Mucosa of descending colon (tissue), 3 donors: ENCODE results near the gene MAST4. TPM values are rescaled to one million over a fixed set of nuclear protein-coding genes. Genes with fewer than 3 reads are reported as not detected.

ENCODE experiments used
- ATAC-seq: fragments of 200-7000 bp; cut with Tn5 transposase; one replicate; pipeline ENCODE4 v1.9.1; 2020; ENCODE audit warnings: mild to moderate bottlenecking, moderate library complexity
- DNase-seq, 3 donors: peaks; one replicate each; pipeline ENCODE4 v3.0.0-alpha.2; 2020
- H3K36me3 ChIP-seq: fragments of 200-600 bp; one replicate; pipeline ENCODE4 v1.8.0; 2021; ENCODE audit warnings: low read depth, mild to moderate bottlenecking
- H3K4me1 ChIP-seq: fragments of 200-600 bp; one replicate; pipeline ENCODE4 v1.8.0; 2021; ENCODE audit warnings: low read depth, mild to moderate bottlenecking
- H3K4me3 ChIP-seq: fragments of 200-600 bp; one replicate; pipeline ENCODE4 v1.8.0; 2021; ENCODE audit warnings: mild to moderate bottlenecking
- H3K9me3 ChIP-seq: fragments of 200-600 bp; one replicate; pipeline ENCODE4 v1.8.0; 2021; ENCODE audit warnings: mild to moderate bottlenecking
- CTCF ChIP-seq: fragments of 200-600 bp; IDR thresholded peaks from one replicate; pipeline ENCODE4 v1.8.0; 2022; ENCODE audit warnings: antibody characterized with exemption, mild to moderate bottlenecking
- intact Hi-C, 2 donors: fragments of 100-400 bp; cut with DNase I in 1 of 2; cut with micrococcal nuclease in 1 of 2; formaldehyde crosslinking; loops; one replicate each; pipeline versions ENCODE4 v1.11.0 to v1.11.1; 2022; cut with DNase I, micrococcal nuclease
- total RNA-seq, 3 donors: library from RNA; stranded (reverse); fragmentation: NEBNext Ultra II Directional in 2 of 3; extraction: Animal tissue kit (Norgen Biotek cat#: 25700) in 2 of 3; gene quantifications; one replicate each; pipeline versions ENCODE4 v1.2.1 to v1.2.4, GENCODE V29; 2021 to 2023
- donor health status: DM: no; HTN: no; CAD: no; lungs with moderate emphysema.
- donor health status: DM: no; HTN: no; CAD: no.
- donor health status: DM: no; HTN: yes; CAD: no.

The MAST4 gene
- total RNA-seq, 3 donors from 2014 or later = 16.2 to 34.0 (median 22.5) TPM

- no peaks in the 10 kb centered on the region for H3K9me3 ChIP-seq
- TF ChIP-seq CTCF = no peak
- no peaks in the 10 kb centered on the region for H3K36me3 ChIP-seq
- H3K4me3 ChIP-seq = no peak overlapping the region
- intact Hi-C loops = no loop called here
- ATAC-seq (no peak), DNase-seq (no peak)
- peaks cover 15% of the 10 kb centered on the region for H3K4me1 ChIP-seq
Measured at GRCh38 chr5:66989781-66990180, 393.6 kb downstream of the MAST4 start.

GRCh38 chr5:66991746-66992145 lies 395.6 kb downstream of the MAST4 start:
- H3K36me3 ChIP-seq = no peaks in the 10 kb centered on the region
- DNase-seq = no peak
- ATAC-seq = no peak
- no peak for TF ChIP-seq CTCF
- intact Hi-C loops = no loop called here
- H3K4me3 ChIP-seq = no peak overlapping the region
- no peaks in the 10 kb centered on the region for H3K9me3 ChIP-seq
- H3K4me1 ChIP-seq = peaks cover 2% of the 10 kb centered on the region

GRCh38 chr5:66992547-66992946 lies 396.4 kb downstream of the MAST4 start:
- intact Hi-C loops = no loop called here
- Histone ChIP-seq H3K36me3 (no peaks in the 10 kb centered on the region), H3K9me3 (no peaks in the 10 kb centered on the region), H3K4me1 (no peaks in the 10 kb centered on the region), H3K4me3 (no peak overlapping the region)
- TF ChIP-seq CTCF = no peak
- ATAC-seq (no peak), DNase-seq (no peak)

GRCh38 chr5:66993448-66993847 lies 397.3 kb downstream of the MAST4 start:
- peak; percentile 48 for ATAC-seq
- Histone ChIP-seq H3K4me1 (no peaks in the 10 kb centered on the region), H3K36me3 (no peaks in the 10 kb centered on the region), H3K9me3 (no peaks in the 10 kb centered on the region), H3K4me3 (no peak overlapping the region)
- no peak for TF ChIP-seq CTCF
- no peak for DNase-seq
- intact Hi-C loops = no loop called here

GRCh38 chr5:66993882-66994281 lies 397.7 kb downstream of the MAST4 start:
- intact Hi-C loops = no loop called here
- Histone ChIP-seq H3K36me3 (no peaks in the 10 kb centered on the region), H3K9me3 (no peaks in the 10 kb centered on the region), H3K4me3 (no peak overlapping the region), H3K4me1 (no peaks in the 10 kb centered on the region)
- DNase-seq = no peak
- no peak for TF ChIP-seq CTCF
- ATAC-seq = peak; percentile 17

GRCh38 chr5:66994790-66995189 lies 398.6 kb downstream of the MAST4 start:
- TF ChIP-seq CTCF = no peak
- DNase-seq = no peak
- intact Hi-C loops = no loop called here
- Histone ChIP-seq H3K36me3 (no peaks in the 10 kb centered on the region), H3K9me3 (no peaks in the 10 kb centered on the region), H3K4me1 (no peaks in the 10 kb centered on the region), H3K4me3 (no peak overlapping the region)
- peak; percentile 23 for ATAC-seq
